ENCODE results near the gene DES. TPM values are rescaled to one million over a fixed set of nuclear protein-coding genes. Genes with fewer than 3 reads are reported as not detected.

The DES gene
- total RNA-seq, 1 experiment from 2014 or later = 4.2 TPM

GRCh38 chr2:219378163-219378851, 39.9 kb upstream of the DES start:
- H3K9me3 ChIP-seq (ENCODE audit: control insufficient read depth in 1 of 2, insufficient read depth in 1 of 2, low read depth in 1 of 2, low read length in 2 of 2) = no peaks in the 10 kb centered on the region
- no peaks in the 10 kb centered on the region for H3K27me3 ChIP-seq (ENCODE audit: insufficient read depth, low read length)
- BruUV-seq (replicated peaks) = no TSS peak
- CTCF ChIA-PET = interaction anchor here (1.7 kb wide), 1 partner anchor 9 kb away, joined by 5 read pairs; the partner anchor contains the start of gene DNPEP
- H3K4me3 ChIP-seq (replicated peaks in 1 of 2; ENCODE audit: low read depth in 1 of 2, low read length in 2 of 2) = no peak overlapping the region
- peaks cover 15 to 19% of the 10 kb centered on the region in 2 experiments; a peak in 3 of 4 replicates for H3K36me3 ChIP-seq (ENCODE audit: control insufficient read depth in 1 of 2, insufficient read depth in 2 of 2, low read length in 2 of 2)
- RAD21 ChIA-PET (ENCODE audit: low non-redundant PET in 1 of 2, low total read pairs in 2 of 2, uncharacterized antibody in 2 of 2, unreplicated experiment in 2 of 2) = no interaction called here
- H3K79me2 ChIP-seq (ENCODE audit: insufficient read depth, low read length) = no peaks in the 10 kb centered on the region
- no peak overlapping the region for H3K9ac ChIP-seq (ENCODE audit: low read length)
- POLR2A ChIA-PET = interaction anchor here (1.4 kb wide), 1 partner anchor 9 kb away, joined by 4 read pairs; the partner anchor contains the start of gene DNPEP
- no peak for ATAC-seq
- TF ChIP-seq MAX (IDR thresholded peaks at IDR 0.05) = no peak
- no peak for TF ChIP-seq REST (IDR thresholded peaks at IDR 0.05; ENCODE audit: low read depth)
- TF ChIP-seq ZBTB33 (IDR thresholded peaks at IDR 0.05; ENCODE audit: extremely low read depth, insufficient replicate concordance, low read length) = no peak
- no peak for TF ChIP-seq ATF3 (IDR thresholded peaks at IDR 0.05)
- no peak for TF ChIP-seq ZNF274 (IDR thresholded peaks at IDR 0.05; ENCODE audit: low read depth, low read length)
- TF ChIP-seq SRF (IDR thresholded peaks at IDR 0.05; ENCODE audit: low read depth) = no peak
- no peak for TF ChIP-seq ELF1 (IDR thresholded peaks at IDR 0.05; ENCODE audit: borderline replicate concordance, low read depth)
- no peak overlapping the region for H2AFZ ChIP-seq (ENCODE audit: low read depth, low read length, poor library complexity, severe bottlenecking)
- no peaks in the 10 kb centered on the region for H3K4me1 ChIP-seq (ENCODE audit: control insufficient read depth in 1 of 2, insufficient read depth in 2 of 2, low read length in 2 of 2)
- no peak overlapping the region for H3K4me2 ChIP-seq (ENCODE audit: low read length)
- H3K27ac ChIP-seq (ENCODE audit: low read depth, low read length) = no peak overlapping the region
- no peak for DNase-seq (ENCODE audit: low read depth, low spot score)
- no peaks in the 10 kb centered on the region for H3K9me2 ChIP-seq (ENCODE audit: insufficient read depth)
- intact Hi-C loops (cut with micrococcal nuclease) = no loop called here
- no peaks in the 10 kb centered on the region for H4K20me1 ChIP-seq (ENCODE audit: insufficient read depth)

Measured in HCT116 (cell line).